Measurements from ENCODE around the gene PSMA1. TPM values are rescaled to one million over a fixed set of nuclear protein-coding genes. Genes with fewer than 3 reads are reported as not detected.
"Not testable (repeated sequence)": the region's sequence is repeated elsewhere in the genome, so short reads cannot be mapped to it uniquely, and the experiment has no call there.

PSMA1 gene
- total RNA-seq, 4 donors from 2014 or later: 72.0 to 127 (median 114) TPM

GRCh38 chr11:14537134-14537599, 17.0 kb upstream of the PSMA1 start:
- H3K4me3 ChIP-seq: no peak overlapping the region
- no peaks in the 10 kb centered on the region for H3K36me3 ChIP-seq
- H3K27me3 ChIP-seq: no peaks in the 10 kb centered on the region
- intact Hi-C loops (cut with DNase I): loop anchor here (5.0 kb wide), 1 partner anchor 370 kb away; no protein-coding TSS in a partner anchor
- peaks cover 0 to 35% (median 0%) of the 10 kb centered on the region in 3 donors for H3K4me1 ChIP-seq
- TF ChIP-seq CTCF (IDR thresholded peaks at IDR 0.05) (peak; percentile 54 to 78 (median 70)), POLR2A (IDR thresholded peaks at IDR 0.05) (no peak)
- no peak for DNase-seq
- no peaks in the 10 kb centered on the region for H3K9me3 ChIP-seq
- peak overlapping the region in 2 of 4 donors; percentile 68 to 74 for H3K27ac ChIP-seq
- WGBS, 2 donors: 11 to 12% methylated on average over 5 of the region's 5 CpGs

GRCh38 chr11:14535166-14535565, 15.0 kb upstream of the PSMA1 start:
- not testable (repeated sequence) for H3K27ac ChIP-seq, H3K36me3 ChIP-seq, H3K27me3 ChIP-seq, H3K4me3 ChIP-seq, DNase-seq, H3K9me3 ChIP-seq
- WGBS, 2 donors: 81 to 91% methylated on average over 3 to 4 of the region's 4 CpGs
- H3K4me1 ChIP-seq: peaks cover 0 to 19% (median 0%) of the 10 kb centered on the region in 3 donors
- intact Hi-C loops (cut with DNase I): loop anchor here (5.0 kb wide), 1 partner anchor 372 kb away; no protein-coding TSS in a partner anchor

- Histone ChIP-seq H3K4me1 (no peaks in the 10 kb centered on the region), H3K27ac (no peak overlapping the region), H3K36me3 (no peaks in the 10 kb centered on the region), H3K9me3 (no peaks in the 10 kb centered on the region), H3K27me3 (no peaks in the 10 kb centered on the region), H3K4me3 (no peak overlapping the region)
- DNase-seq: no peak
- TF ChIP-seq CTCF (IDR thresholded peaks at IDR 0.05) (no peak), POLR2A (IDR thresholded peaks at IDR 0.05) (no peak)
- intact Hi-C loops (cut with DNase I): no loop called here
- WGBS, 2 donors: 88 to 92% methylated on average over 2 of the region's 2 CpGs
These were observed 9.8 kb upstream of the PSMA1 start for GRCh38 chr11:14529951-14530350.

- 76 to 86% methylated on average over 3 of the region's 3 CpGs for WGBS, 2 donors
These were observed 9.1 kb upstream of the PSMA1 start for GRCh38 chr11:14529321-14529720.

GRCh38 chr11:14522801-14523200, 2.6 kb upstream of the PSMA1 start:
- Histone ChIP-seq H3K27ac (no peak overlapping the region), H3K4me1 (peaks cover 4 to 27% (median 17%) of the 10 kb centered on the region in 3 donors), H3K27me3 (no peaks in the 10 kb centered on the region), H3K9me3 (no peaks in the 10 kb centered on the region), H3K36me3 (peaks cover 0 to 8% (median 0%) of the 10 kb centered on the region in 3 donors), H3K4me3 (no peak overlapping the region)
- WGBS, 2 donors: 95 to 97% methylated on average over 1 of the region's 1 CpG
- DNase-seq: no peak
- intact Hi-C loops (cut with DNase I): no loop called here
- no peak for TF ChIP-seq POLR2A (IDR thresholded peaks at IDR 0.05)

More at GRCh38 chr11:14529321-14529720, 9.1 kb upstream of the PSMA1 start:
- H3K36me3 ChIP-seq: no peaks in the 10 kb centered on the region
- H3K4me3 ChIP-seq: no peak overlapping the region
- H3K27ac ChIP-seq: no peak overlapping the region
- no peaks in the 10 kb centered on the region for H3K4me1 ChIP-seq
- no peaks in the 10 kb centered on the region for H3K9me3 ChIP-seq
- intact Hi-C loops (cut with DNase I): no loop called here
- no peak for TF ChIP-seq POLR2A (IDR thresholded peaks at IDR 0.05)
- no peaks in the 10 kb centered on the region for H3K27me3 ChIP-seq
- no peak for DNase-seq

- TF ChIP-seq POLR2A (IDR thresholded peaks at IDR 0.05) (no peak), CTCF (IDR thresholded peaks at IDR 0.05) (no peak)
- H3K4me3 ChIP-seq: no peak overlapping the region
- intact Hi-C loops (cut with DNase I): no loop called here
- no peaks in the 10 kb centered on the region for H3K27me3 ChIP-seq
- H3K27ac ChIP-seq: no peak overlapping the region
- H3K9me3 ChIP-seq: no peaks in the 10 kb centered on the region
- DNase-seq: no peak
- H3K4me1 ChIP-seq: peaks cover 4 to 27% (median 17%) of the 10 kb centered on the region in 3 donors
- peaks cover 0 to 14% (median 0%) of the 10 kb centered on the region in 3 donors for H3K36me3 ChIP-seq
- WGBS, 2 donors: 86 to 94% methylated on average over 1 of the region's 1 CpG
These were observed 2.1 kb upstream of the PSMA1 start for GRCh38 chr11:14522245-14522644.
